Measurements from ENCODE around the gene MGAT5.
A peak's percentile ranks its signal among the peaks of the same experiment; 100 is the strongest.

MGAT5 gene

GRCh38 chr2:134253804-134254203, at the start of gene MGAT5:
TSS of gene MGAT5 (plus strand) at chr2:134254072. CDS start at chr2:134254404, 332 bp downstream.
- ChIA-PET POLR2A (no interaction called here), CTCF (interaction anchor here (1.1 to 3.2 kb wide), 13 partner anchors 8 to 158 kb away, joined by 3 to 25 read pairs (median 4); no protein-coding TSS in a partner anchor)
- no peak for TF ChIP-seq CTCF (IDR thresholded peaks at IDR 0.05; ENCODE audit: control extremely low read depth, extremely low read depth, low read depth, missing control alignments)
- DNase-seq (ENCODE audit: extremely low spot score): no peak

- no peak for TF ChIP-seq CTCF (IDR thresholded peaks at IDR 0.05; ENCODE audit: control extremely low read depth, extremely low read depth, low read depth, missing control alignments)
- no peak for DNase-seq (ENCODE audit: extremely low spot score)
- CTCF ChIA-PET: interaction anchor here (1.0 to 8.9 kb wide), 13 partner anchors 12 to 207 kb away, joined by 3 to 122 read pairs (median 5); no protein-coding TSS in a partner anchor
- POLR2A ChIA-PET: no interaction called here
Observed at GRCh38 chr2:134205087-134205486, 48.8 kb upstream of the MGAT5 start.

GRCh38 chr2:134206031-134206430, 47.8 kb upstream of the MGAT5 start:
- TF ChIP-seq CTCF (IDR thresholded peaks at IDR 0.05; ENCODE audit: control extremely low read depth, extremely low read depth, low read depth, missing control alignments): no peak
- POLR2A ChIA-PET: no interaction called here
- CTCF ChIA-PET: interaction anchor here (0.6 to 8.9 kb wide), 18 partner anchors 8 to 206 kb away, joined by 3 to 122 read pairs (median 6); no protein-coding TSS in a partner anchor
- DNase-seq (ENCODE audit: extremely low spot score): no peak

- no peak for DNase-seq (ENCODE audit: extremely low spot score)
- CTCF ChIA-PET: interaction anchor here (0.7 to 8.9 kb wide), 25 partner anchors 9 to 205 kb away, joined by 3 to 122 read pairs (median 7); no protein-coding TSS in a partner anchor
- no peak for TF ChIP-seq CTCF (IDR thresholded peaks at IDR 0.05; ENCODE audit: control extremely low read depth, extremely low read depth, low read depth, missing control alignments)
- POLR2A ChIA-PET: no interaction called here
Observed at GRCh38 chr2:134206573-134206972, 47.3 kb upstream of the MGAT5 start.

GRCh38 chr2:134207589-134208209, 46.2 kb upstream of the MGAT5 start:
- ChIA-PET CTCF (interaction anchor here (0.7 to 8.9 kb wide), 29 partner anchors 10 to 323 kb away, joined by 3 to 122 read pairs (median 5); no protein-coding TSS in a partner anchor), POLR2A (interaction anchor here (0.6 to 1.3 kb wide), 2 partner anchors 72 to 88 kb away, joined by 3 to 5 read pairs; no protein-coding TSS in a partner anchor)
- TF ChIP-seq CTCF (IDR thresholded peaks at IDR 0.05; ENCODE audit: control extremely low read depth, extremely low read depth, low read depth, missing control alignments): peak; percentile 73
- DNase-seq (ENCODE audit: extremely low spot score): peak; percentile 44

GRCh38 chr2:134208825-134209224, 45.0 kb upstream of the MGAT5 start:
- POLR2A ChIA-PET: no interaction called here
- TF ChIP-seq CTCF (IDR thresholded peaks at IDR 0.05; ENCODE audit: control extremely low read depth, extremely low read depth, low read depth, missing control alignments): no peak
- CTCF ChIA-PET: interaction anchor here (0.7 to 8.9 kb wide), 12 partner anchors 8 to 324 kb away, joined by 3 to 122 read pairs (median 21); no protein-coding TSS in a partner anchor
- DNase-seq (ENCODE audit: extremely low spot score): no peak

All from GM10248 (cell line).